ENCODE data around the gene SHB. TPM values are rescaled to one million over a fixed set of nuclear protein-coding genes. Genes with fewer than 3 reads are reported as not detected.

The SHB gene
- total RNA-seq, 1 donor = 19.9 TPM

GRCh38 chr9:37873955-37874354 lies 195.1 kb downstream of the SHB start:
- H3K4me3 ChIP-seq (ENCODE audit: low read depth, low read length) = no peak overlapping the region
- TF ChIP-seq, protein P1, sequence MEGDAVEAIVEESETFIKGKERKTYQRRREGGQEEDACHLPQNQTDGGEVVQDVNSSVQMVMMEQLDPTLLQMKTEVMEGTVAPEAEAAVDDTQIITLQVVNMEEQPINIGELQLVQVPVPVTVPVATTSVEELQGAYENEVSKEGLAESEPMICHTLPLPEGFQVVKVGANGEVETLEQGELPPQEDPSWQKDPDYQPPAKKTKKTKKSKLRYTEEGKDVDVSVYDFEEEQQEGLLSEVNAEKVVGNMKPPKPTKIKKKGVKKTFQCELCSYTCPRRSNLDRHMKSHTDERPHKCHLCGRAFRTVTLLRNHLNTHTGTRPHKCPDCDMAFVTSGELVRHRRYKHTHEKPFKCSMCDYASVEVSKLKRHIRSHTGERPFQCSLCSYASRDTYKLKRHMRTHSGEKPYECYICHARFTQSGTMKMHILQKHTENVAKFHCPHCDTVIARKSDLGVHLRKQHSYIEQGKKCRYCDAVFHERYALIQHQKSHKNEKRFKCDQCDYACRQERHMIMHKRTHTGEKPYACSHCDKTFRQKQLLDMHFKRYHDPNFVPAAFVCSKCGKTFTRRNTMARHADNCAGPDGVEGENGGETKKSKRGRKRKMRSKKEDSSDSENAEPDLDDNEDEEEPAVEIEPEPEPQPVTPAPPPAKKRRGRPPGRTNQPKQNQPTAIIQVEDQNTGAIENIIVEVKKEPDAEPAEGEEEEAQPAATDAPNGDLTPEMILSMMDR (IDR thresholded peaks at IDR 0.05; ENCODE audit: insufficient read depth, low read depth, low read length) = no peak
- no peak for DNase-seq (ENCODE audit: low read depth)

DNA sequence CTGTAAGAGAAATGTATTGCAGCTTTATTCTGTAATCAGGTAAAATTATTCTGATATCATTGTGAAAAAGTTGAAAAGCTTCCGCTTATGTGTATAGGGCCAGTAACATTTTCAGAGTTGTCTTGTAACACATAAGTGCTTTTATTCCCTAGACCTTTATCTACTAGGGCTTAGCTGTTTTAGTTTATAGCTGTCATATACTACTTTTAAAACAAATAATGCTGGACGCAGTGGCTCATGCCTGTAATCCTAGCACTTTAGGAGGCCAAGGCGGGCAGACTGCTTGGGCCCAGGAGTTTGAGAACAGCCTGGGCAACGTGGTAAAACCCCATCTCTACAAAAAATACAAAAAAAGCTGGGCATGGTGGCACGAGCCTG lies 198.2 kb downstream of the SHB start:
- TF ChIP-seq, protein P1 (IDR thresholded peaks at IDR 0.05; ENCODE audit: insufficient read depth, low read depth, low read length) = no peak
- no peak for DNase-seq (ENCODE audit: low read depth)
- no peak overlapping the region for H3K4me3 ChIP-seq (ENCODE audit: low read depth, low read length)

DNA sequence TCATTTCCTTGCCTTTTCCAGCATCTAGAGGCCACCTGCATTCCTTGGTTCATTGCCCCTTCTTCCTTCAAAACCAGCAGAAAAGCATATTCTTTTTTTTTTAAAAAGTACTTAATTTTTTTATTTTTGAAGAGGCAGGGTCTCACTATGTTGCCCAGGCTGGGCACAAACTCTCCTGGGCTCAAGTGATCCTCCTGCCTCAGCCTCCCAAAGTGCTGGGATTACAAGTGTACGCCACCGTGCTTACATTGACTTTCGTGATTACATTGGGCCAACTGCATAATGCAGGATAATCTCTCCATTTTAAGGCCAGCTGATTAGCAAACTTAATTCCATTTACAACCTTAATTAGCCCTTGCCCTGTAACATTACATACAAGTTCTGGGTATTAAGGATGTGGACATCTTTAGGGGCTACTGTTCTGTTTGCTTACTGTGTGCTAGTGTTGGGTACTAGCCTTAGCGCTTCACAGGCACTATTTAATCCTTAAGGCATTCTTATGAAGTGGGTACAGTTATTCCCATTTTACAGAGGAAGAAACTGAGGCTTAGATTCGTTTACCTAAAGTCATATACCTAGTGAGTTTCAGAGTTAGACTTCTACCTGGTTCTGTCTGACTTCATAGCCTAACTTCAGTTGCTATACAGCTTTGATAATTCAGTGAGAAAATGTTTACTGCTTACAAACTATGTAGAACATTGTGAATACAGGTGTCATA lies 198.8 kb downstream of the SHB start:
- DNase-seq (ENCODE audit: low read depth) = no peak
- H3K4me3 ChIP-seq (ENCODE audit: low read depth, low read length) = no peak overlapping the region
- TF ChIP-seq, protein P1 (IDR thresholded peaks at IDR 0.05; ENCODE audit: insufficient read depth, low read depth, low read length) = no peak

Small RNAs within 50 kb of the gene (small RNA-seq; reads per million reads assigned to genes)
- not detected for gene RNU7-124P

Other genes starting within 250 kb of the SHB start
- 76.3 and 103 TPM in 2 replicates for gene SLC25A51, start 165.1 kb downstream of the SHB start, total RNA-seq